ENCODE data around the gene FSCN2.

Gene FSCN2

GRCh38 chr17:81577278-81578000 is 49.3 kb downstream of the FSCN2 start:
- intact Hi-C loops (cut with DNase I; ENCODE audit: low total_unique reads): no loop called here
- no peaks in the 10 kb centered on the region for H3K9me3 ChIP-seq
- H3K36me3 ChIP-seq: peaks cover 9 to 68% (median 21%) of the 10 kb centered on the region in 3 donors
- peak overlapping the region; percentile 70 to 81 for H3K27ac ChIP-seq
- H3K4me3 ChIP-seq: peak overlapping the region; percentile 27 to 28
- H3K4me1 ChIP-seq: peaks cover 5 to 31% (median 25%) of the 10 kb centered on the region in 4 donors
- DNase-seq: no peak
- TF ChIP-seq CTCF (IDR thresholded peaks at IDR 0.05): no peak
- H3K27me3 ChIP-seq: no peaks in the 10 kb centered on the region

- no peak for DNase-seq
- no peak for TF ChIP-seq CTCF (IDR thresholded peaks at IDR 0.05)
- no peaks in the 10 kb centered on the region for H3K27me3 ChIP-seq
- intact Hi-C loops (cut with DNase I; ENCODE audit: low total_unique reads): no loop called here
- H3K4me1 ChIP-seq: peaks cover 5 to 31% (median 25%) of the 10 kb centered on the region in 4 donors
- no peaks in the 10 kb centered on the region for H3K9me3 ChIP-seq
- peak overlapping the region; percentile 70 to 81 for H3K27ac ChIP-seq
- no peak overlapping the region for H3K4me3 ChIP-seq
- H3K36me3 ChIP-seq: peaks cover 14 to 69% (median 27%) of the 10 kb centered on the region in 3 donors
Observed at GRCh38 chr17:81578038-81578441, 49.9 kb downstream of the FSCN2 start.

GRCh38 chr17:81578561-81579225 is 50.5 kb downstream of the FSCN2 start:
- intact Hi-C loops (cut with DNase I; ENCODE audit: low total_unique reads): no loop called here
- DNase-seq: no peak
- no peak for TF ChIP-seq CTCF (IDR thresholded peaks at IDR 0.05)
- Histone ChIP-seq H3K4me3 (no peak overlapping the region), H3K36me3 (peaks cover 21 to 69% (median 32%) of the 10 kb centered on the region in 3 donors), H3K4me1 (peaks cover 5 to 31% (median 25%) of the 10 kb centered on the region in 4 donors), H3K9me3 (no peaks in the 10 kb centered on the region), H3K27ac (no peak overlapping the region), H3K27me3 (no peaks in the 10 kb centered on the region)

- intact Hi-C loops (cut with DNase I; ENCODE audit: low total_unique reads): no loop called here
- Histone ChIP-seq H3K36me3 (peaks cover 27 to 69% (median 38%) of the 10 kb centered on the region in 3 donors), H3K27ac (no peak overlapping the region), H3K9me3 (no peaks in the 10 kb centered on the region), H3K4me3 (no peak overlapping the region), H3K4me1 (peaks cover 5 to 31% (median 25%) of the 10 kb centered on the region in 4 donors), H3K27me3 (no peaks in the 10 kb centered on the region)
- TF ChIP-seq CTCF (IDR thresholded peaks at IDR 0.05): no peak
- no peak for DNase-seq
Observed at GRCh38 chr17:81579298-81579697, 51.1 kb downstream of the FSCN2 start.

- H3K36me3 ChIP-seq: peaks cover 32 to 69% (median 39%) of the 10 kb centered on the region in 3 donors
- H3K27ac ChIP-seq: no peak overlapping the region
Observed at GRCh38 chr17:81579821-81580321, 51.7 kb downstream of the FSCN2 start.

More at GRCh38 chr17:81579821-81580321, 51.7 kb downstream of the FSCN2 start:
- TF ChIP-seq CTCF (IDR thresholded peaks at IDR 0.05): no peak
- H3K4me3 ChIP-seq: no peak overlapping the region
- intact Hi-C loops (cut with DNase I; ENCODE audit: low total_unique reads): loop anchor here (10.0 kb wide), 1 partner anchor 455 kb away; no protein-coding TSS in a partner anchor
- H3K27me3 ChIP-seq: no peaks in the 10 kb centered on the region
- H3K9me3 ChIP-seq: no peaks in the 10 kb centered on the region
- peaks cover 5 to 31% (median 25%) of the 10 kb centered on the region in 4 donors for H3K4me1 ChIP-seq
- no peak for DNase-seq
